Testis (tissue), 3 donors: ENCODE results near the gene CTTNBP2. TPM values are rescaled to one million over a fixed set of nuclear protein-coding genes. Genes with fewer than 3 reads are reported as not detected.

Experiments
- DNase-seq: peaks from one replicate; pipeline ENCODE4 v3.0.0-alpha.2; 2019
- H3K27ac ChIP-seq, 2 donors: fragments of 200-600 bp; sonication (generic); one replicate each; pipeline ENCODE4 v1.5.1; 2019
- H3K27me3 ChIP-seq: fragments of 200-600 bp; sonication (generic); one replicate; pipeline ENCODE4 v1.5.1; 2019
- H3K36me3 ChIP-seq: fragments of 200-600 bp; sonication (generic); one replicate; pipeline ENCODE4 v1.5.1; 2017; ENCODE audit warnings: low read depth; ENCODE audit errors: missing control alignments
- H3K4me1 ChIP-seq: fragments of 200-600 bp; sonication (generic); one replicate; pipeline ENCODE4 v1.5.1; 2019
- H3K4me3 ChIP-seq, 2 donors: fragments of 200-600 bp; sonication (generic); one replicate each; pipeline ENCODE4 v1.5.1; 2017 to 2019
- H3K9me3 ChIP-seq: fragments of 200-600 bp; sonication (generic); one replicate; pipeline ENCODE4 v1.5.1; 2017
- POLR2A ChIP-seq: fragments of 450-650 bp; IDR thresholded peaks from one replicate; pipeline ENCODE4 v1.6.1; 2017; ENCODE audit warnings: antibody characterized with exemption, mild to moderate bottlenecking, moderate library complexity
- WGBS, 2 donors: methylation state at CpG; one replicate each; pipeline ENCODE4 v1.1.5; 2018; 5-methylcytosine and 5-hydroxymethylcytosine counted together
- intact Hi-C: fragments of 100-400 bp; cut with DNase I; formaldehyde crosslinking; loops from one replicate; pipeline ENCODE4 v1.15.1; 2023; ENCODE audit warnings: low total_unique reads
- polyA plus RNA-seq: library from polyadenylated mRNA; stranded (reverse); fragments of 350-450 nt; fragmentation: Illumina TruSeq; extraction: RNeasy Lipid Tissue Mini Kit (QIAGEN cat#74804); gene quantifications from one replicate; pipeline ENCODE4 v1.2.3, GENCODE V29; 2014; ENCODE audit warnings: low read depth, low replicate concordance; ENCODE audit not compliant: insufficient read depth
- total RNA-seq, 2 donors: library from RNA; depleted of rRNA; stranded (reverse); fragments of >200 nt; gene quantifications; one replicate each; pipeline ENCODE4 v1.2.3, GENCODE V29; 2016
- TF ChIP-seq, protein P1 (sequence below), 3 experiments: fragments of 450-650 bp in 2 of 3; fragments of 200-600 bp in 1 of 3; sonication (generic) in 1 of 3; IDR thresholded peaks; one replicate each; pipeline ENCODE4 v1.5.1; 2016 to 2019; ENCODE audit warnings: antibody characterized with exemption in 3 of 3, mild to moderate bottlenecking in 2 of 3, moderate library complexity in 1 of 3

The CTTNBP2 gene
- total and polyA plus RNA-seq, 3 donors from 2014 or later, result 2.7 to 4.3 (median 3.4) TPM

DNA sequence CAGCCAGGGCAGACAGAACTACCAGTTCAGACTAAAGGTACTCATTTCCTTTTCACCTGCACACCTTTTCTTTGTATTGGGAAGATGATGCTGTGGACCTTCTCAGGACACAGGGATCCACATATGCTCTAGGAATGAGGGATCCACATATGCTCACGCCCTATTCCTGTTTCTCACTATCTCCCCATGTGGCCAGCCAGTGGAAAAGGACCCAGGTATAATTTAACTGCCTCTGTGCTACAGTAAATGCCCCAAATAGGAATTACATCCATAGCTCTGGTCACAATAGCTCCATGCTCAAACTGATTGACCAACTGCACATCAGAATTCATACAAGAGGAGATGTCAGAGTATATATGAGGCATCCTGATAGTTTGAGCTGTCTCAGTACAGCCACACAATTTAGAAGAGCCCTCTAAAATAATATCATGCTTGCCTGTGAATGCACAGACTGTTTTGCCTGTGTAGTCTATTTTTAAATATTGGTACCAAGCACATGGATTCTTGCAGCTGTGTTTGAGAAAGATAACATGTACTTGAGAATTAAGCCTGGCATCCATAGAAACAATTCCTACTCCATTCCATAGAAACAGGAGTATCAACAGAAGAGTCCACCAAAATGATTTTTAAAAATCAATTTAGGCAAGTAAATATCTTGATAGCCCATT is 43.7 kb downstream of the CTTNBP2 start:
- H3K36me3 ChIP-seq, result no peaks in the 10 kb centered on the region
- no peak for DNase-seq
- H3K4me3 ChIP-seq, result no peak overlapping the region
- WGBS, 2 donors, result 88 to 100% methylated on average over 1 of the region's 1 CpG
- H3K27ac ChIP-seq, result no peak overlapping the region
- intact Hi-C loops, result no loop called here
- H3K27me3 ChIP-seq, result no peaks in the 10 kb centered on the region
- H3K9me3 ChIP-seq, result no peaks in the 10 kb centered on the region
- no peaks in the 10 kb centered on the region for H3K4me1 ChIP-seq
- TF ChIP-seq, protein P1, sequence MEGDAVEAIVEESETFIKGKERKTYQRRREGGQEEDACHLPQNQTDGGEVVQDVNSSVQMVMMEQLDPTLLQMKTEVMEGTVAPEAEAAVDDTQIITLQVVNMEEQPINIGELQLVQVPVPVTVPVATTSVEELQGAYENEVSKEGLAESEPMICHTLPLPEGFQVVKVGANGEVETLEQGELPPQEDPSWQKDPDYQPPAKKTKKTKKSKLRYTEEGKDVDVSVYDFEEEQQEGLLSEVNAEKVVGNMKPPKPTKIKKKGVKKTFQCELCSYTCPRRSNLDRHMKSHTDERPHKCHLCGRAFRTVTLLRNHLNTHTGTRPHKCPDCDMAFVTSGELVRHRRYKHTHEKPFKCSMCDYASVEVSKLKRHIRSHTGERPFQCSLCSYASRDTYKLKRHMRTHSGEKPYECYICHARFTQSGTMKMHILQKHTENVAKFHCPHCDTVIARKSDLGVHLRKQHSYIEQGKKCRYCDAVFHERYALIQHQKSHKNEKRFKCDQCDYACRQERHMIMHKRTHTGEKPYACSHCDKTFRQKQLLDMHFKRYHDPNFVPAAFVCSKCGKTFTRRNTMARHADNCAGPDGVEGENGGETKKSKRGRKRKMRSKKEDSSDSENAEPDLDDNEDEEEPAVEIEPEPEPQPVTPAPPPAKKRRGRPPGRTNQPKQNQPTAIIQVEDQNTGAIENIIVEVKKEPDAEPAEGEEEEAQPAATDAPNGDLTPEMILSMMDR (IDR thresholded peaks at IDR 0.05), result no peak
- TF ChIP-seq POLR2A, result no peak

DNA sequence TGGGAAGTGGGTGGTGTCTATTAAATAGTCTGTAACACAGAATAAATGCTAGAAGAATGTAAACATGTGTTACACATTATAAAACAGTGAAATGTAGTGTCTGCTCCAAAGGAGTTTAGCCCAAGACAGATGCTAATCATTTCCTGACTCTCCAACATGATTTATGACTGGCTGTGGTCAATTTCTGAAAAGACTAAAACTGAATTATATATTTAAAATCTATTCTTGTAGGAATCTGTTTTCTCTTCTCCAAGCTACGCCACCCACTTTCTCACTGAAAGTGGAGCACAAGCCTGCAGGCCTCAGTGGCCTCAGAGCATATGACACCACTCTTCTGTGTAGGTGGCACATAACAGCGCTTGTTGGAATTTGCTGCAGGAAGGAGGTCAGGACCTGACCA is 44.4 kb downstream of the CTTNBP2 start:
- intact Hi-C loops, result no loop called here
- Histone ChIP-seq H3K36me3 (no peaks in the 10 kb centered on the region), H3K4me1 (no peaks in the 10 kb centered on the region), H3K4me3 (no peak overlapping the region), H3K27me3 (no peaks in the 10 kb centered on the region), H3K9me3 (no peaks in the 10 kb centered on the region), H3K27ac (no peak overlapping the region)
- TF ChIP-seq POLR2A, result no peak
- TF ChIP-seq, protein P1 (IDR thresholded peaks at IDR 0.05), result no peak
- WGBS, 2 donors, result 85 to 93% methylated on average over 2 of the region's 2 CpGs
- DNase-seq, result no peak

DNA sequence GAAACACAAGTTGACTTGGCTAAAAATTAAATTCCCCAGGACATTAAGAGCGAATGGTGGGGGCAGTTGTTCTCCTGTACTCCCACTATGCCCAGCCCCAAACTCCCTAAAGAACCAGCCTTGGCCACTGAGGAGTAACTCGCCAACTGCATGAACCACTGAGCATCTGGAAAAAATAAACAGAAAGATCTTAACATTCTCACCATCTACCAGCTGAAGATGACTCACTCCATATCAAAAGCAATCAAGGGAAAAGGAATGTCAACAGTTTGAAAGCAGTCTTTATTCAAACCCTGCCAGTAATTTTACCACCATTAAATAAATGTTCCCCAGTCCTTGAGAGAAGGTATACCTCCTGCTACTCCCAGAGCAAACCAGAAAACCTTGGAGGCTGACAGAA is 45.4 kb downstream of the CTTNBP2 start:
- DNase-seq, result no peak
- intact Hi-C loops, result no loop called here
- H3K4me1 ChIP-seq, result no peaks in the 10 kb centered on the region
- H3K9me3 ChIP-seq, result no peaks in the 10 kb centered on the region
- H3K27me3 ChIP-seq, result no peaks in the 10 kb centered on the region
- no peak overlapping the region for H3K27ac ChIP-seq
- no peak overlapping the region for H3K4me3 ChIP-seq
- TF ChIP-seq, protein P1 (IDR thresholded peaks at IDR 0.05), result no peak
- TF ChIP-seq POLR2A, result no peak
- 37 to 57% methylated on average over 2 of the region's 2 CpGs for WGBS, 2 donors
- no peaks in the 10 kb centered on the region for H3K36me3 ChIP-seq

DNA sequence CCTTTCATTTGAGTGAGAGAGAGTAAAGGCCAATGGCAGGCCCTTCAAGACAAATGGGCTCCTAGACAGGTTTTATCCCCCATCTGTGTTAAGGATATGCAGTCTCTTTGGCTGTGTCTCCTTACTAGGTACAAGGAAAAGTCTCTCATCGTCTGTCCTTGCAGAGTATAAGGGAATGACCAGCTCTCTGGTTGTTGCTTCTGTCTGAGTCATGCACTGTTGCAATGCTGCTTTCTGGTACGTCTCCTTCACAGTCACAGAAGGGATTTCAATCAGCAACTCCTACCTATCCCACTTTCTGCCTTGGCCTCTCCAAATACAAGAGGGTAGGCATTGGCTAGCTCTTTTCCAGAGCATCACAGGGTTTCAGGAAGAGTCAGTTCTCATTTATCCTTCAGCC is 48.1 kb downstream of the CTTNBP2 start:
- no peak overlapping the region for H3K27ac ChIP-seq
- H3K27me3 ChIP-seq, result no peaks in the 10 kb centered on the region
- no peak for DNase-seq
- no peaks in the 10 kb centered on the region for H3K36me3 ChIP-seq
- H3K4me3 ChIP-seq, result no peak overlapping the region
- 96 to 100% methylated on average over 2 of the region's 2 CpGs for WGBS, 2 donors
- TF ChIP-seq POLR2A, result no peak
- TF ChIP-seq, protein P1 (IDR thresholded peaks at IDR 0.05), result no peak
- no peaks in the 10 kb centered on the region for H3K4me1 ChIP-seq
- intact Hi-C loops, result no loop called here
- H3K9me3 ChIP-seq, result no peaks in the 10 kb centered on the region

DNA sequence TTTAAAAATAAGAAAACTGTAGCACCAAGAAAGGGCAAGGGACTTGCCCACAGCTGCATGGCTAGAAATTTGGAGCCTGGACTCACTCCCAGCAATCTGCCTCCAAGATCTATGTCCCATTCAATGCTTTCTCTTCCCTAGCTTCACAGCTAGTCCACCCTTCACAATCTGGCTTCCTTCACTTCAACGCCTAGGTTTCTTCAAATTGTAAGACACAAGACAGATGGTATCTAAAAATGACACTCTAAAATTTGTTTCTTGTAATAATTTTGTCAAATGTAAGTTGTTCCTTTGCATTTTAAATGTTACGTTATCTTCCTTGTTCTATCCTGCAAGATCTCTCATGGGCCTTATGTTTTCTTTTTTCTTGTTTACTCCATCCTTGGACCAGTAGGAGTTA is 48.6 kb downstream of the CTTNBP2 start:
- 98% methylated on average over 2 of the region's 2 CpGs for WGBS, 2 donors
- no peaks in the 10 kb centered on the region for H3K4me1 ChIP-seq
- H3K4me3 ChIP-seq, result no peak overlapping the region
- DNase-seq, result no peak
- TF ChIP-seq, protein P1 (IDR thresholded peaks at IDR 0.05), result no peak
- TF ChIP-seq POLR2A, result no peak
- intact Hi-C loops, result no loop called here
- no peaks in the 10 kb centered on the region for H3K27me3 ChIP-seq
- H3K9me3 ChIP-seq, result no peaks in the 10 kb centered on the region
- no peaks in the 10 kb centered on the region for H3K36me3 ChIP-seq
- H3K27ac ChIP-seq, result no peak overlapping the region
